Thyroid gland (tissue), 4 donors: ENCODE measurements around the gene RAB29. TPM values are rescaled to one million over a fixed set of nuclear protein-coding genes. Genes with fewer than 3 reads are reported as not detected.

ENCODE experiments used
- DNase-seq, 2 donors: peaks; one replicate each; pipeline ENCODE4 v3.0.0-alpha.2; 2019
- H3K27ac ChIP-seq, 3 donors: fragments of 200-600 bp; sonication (generic); 1 replicate in 2 of 3; 2 replicates in 1 of 3; pipeline ENCODE4 v1.5.1; 2016 to 2019; ENCODE audit warnings: mild to moderate bottlenecking in 1 of 3, moderate library complexity in 1 of 3
- H3K27me3 ChIP-seq: fragments of 200-600 bp; sonication (generic); one replicate; pipeline ENCODE4 v1.5.1; 2019
- H3K36me3 ChIP-seq, 2 donors: fragments of 200-600 bp; sonication (generic); one replicate each; pipeline ENCODE4 v1.5.1; 2016 to 2019
- H3K4me1 ChIP-seq, 2 donors: fragments of 200-600 bp; sonication (generic); one replicate each; pipeline ENCODE4 v1.5.1; 2017 to 2019
- H3K4me3 ChIP-seq, 3 donors: fragments of 200-600 bp; sonication (generic); replicated peaks in 1 of 3; 1 replicate in 2 of 3; 2 replicates in 1 of 3; pipeline ENCODE4 v1.5.1; 2016; ENCODE audit warnings: mild to moderate bottlenecking in 1 of 3
- H3K9me3 ChIP-seq: fragments of 200-600 bp; sonication (generic); one replicate; pipeline ENCODE4 v1.5.1; 2017
- POLR2A ChIP-seq, 2 donors: fragments of 450-650 bp; IDR thresholded peaks; one replicate each; pipeline ENCODE4 v1.6.1; 2017; ENCODE audit warnings: antibody characterized with exemption in 2 of 2, mild to moderate bottlenecking in 2 of 2, moderate library complexity in 1 of 2
- WGBS, 2 donors: methylation state at CpG; one replicate each; pipeline ENCODE4 v1.1.5; 2017; 5-methylcytosine and 5-hydroxymethylcytosine counted together
- intact Hi-C: fragments of 100-400 bp; cut with DNase I; formaldehyde crosslinking; loops from one replicate; pipeline ENCODE4 v1.15.1; 2023
- total RNA-seq, 4 donors: library from RNA; depleted of rRNA; stranded (reverse); fragments of >200 nt; gene quantifications; one replicate each; pipeline ENCODE4 v1.2.3, GENCODE V29; 2016
- TF ChIP-seq, protein P1 (sequence below), 6 experiments: fragments of 200-600 bp in 3 of 6; fragments of 450-650 bp in 3 of 6; sonication (generic) in 3 of 6; IDR thresholded peaks; one replicate each; pipeline ENCODE4 v1.5.1; 2016 to 2019; ENCODE audit warnings: antibody characterized with exemption in 6 of 6, mild to moderate bottlenecking in 2 of 6, inconsistent platforms in 1 of 6, moderate library complexity in 1 of 6

Gene RAB29
- total RNA-seq, 4 donors from 2014 or later: 52.4 to 78.1 (median 58.9) TPM

DNA sequence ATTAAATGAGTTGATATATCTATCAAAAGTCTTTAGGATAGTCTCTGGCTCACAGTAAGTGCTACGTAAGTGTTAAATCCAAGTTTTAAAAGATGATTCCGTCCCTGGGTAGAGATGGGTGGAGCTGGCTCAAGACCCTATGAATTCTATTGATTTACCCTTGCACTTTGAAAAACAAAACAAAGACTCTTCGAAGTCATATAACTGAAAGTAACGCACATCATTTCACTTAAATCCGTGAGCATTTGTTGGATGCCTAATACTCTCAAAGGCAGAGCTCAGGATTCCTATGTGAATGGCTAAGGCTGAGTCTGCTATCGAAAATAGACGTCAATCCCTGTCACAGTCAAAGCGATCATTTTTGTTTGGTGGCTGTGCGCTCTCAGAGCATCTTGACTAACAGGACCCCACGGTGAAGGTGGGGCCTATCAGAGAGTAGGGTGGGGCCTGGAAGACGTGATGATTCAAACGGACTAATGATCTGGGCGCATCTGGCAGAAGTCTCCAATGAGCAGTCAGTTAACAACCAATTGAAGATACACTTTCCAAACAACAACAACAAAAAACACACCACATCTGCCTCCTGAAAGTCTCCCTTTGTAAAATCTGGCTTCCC, 24.1 kb downstream of the RAB29 start:
- no peak for TF ChIP-seq POLR2A (IDR thresholded peaks at IDR 0.05)
- TF ChIP-seq, protein P1, sequence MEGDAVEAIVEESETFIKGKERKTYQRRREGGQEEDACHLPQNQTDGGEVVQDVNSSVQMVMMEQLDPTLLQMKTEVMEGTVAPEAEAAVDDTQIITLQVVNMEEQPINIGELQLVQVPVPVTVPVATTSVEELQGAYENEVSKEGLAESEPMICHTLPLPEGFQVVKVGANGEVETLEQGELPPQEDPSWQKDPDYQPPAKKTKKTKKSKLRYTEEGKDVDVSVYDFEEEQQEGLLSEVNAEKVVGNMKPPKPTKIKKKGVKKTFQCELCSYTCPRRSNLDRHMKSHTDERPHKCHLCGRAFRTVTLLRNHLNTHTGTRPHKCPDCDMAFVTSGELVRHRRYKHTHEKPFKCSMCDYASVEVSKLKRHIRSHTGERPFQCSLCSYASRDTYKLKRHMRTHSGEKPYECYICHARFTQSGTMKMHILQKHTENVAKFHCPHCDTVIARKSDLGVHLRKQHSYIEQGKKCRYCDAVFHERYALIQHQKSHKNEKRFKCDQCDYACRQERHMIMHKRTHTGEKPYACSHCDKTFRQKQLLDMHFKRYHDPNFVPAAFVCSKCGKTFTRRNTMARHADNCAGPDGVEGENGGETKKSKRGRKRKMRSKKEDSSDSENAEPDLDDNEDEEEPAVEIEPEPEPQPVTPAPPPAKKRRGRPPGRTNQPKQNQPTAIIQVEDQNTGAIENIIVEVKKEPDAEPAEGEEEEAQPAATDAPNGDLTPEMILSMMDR (IDR thresholded peaks at IDR 0.05): no peak
- Histone ChIP-seq H3K9me3 (no peaks in the 10 kb centered on the region), H3K27me3 (no peaks in the 10 kb centered on the region), H3K27ac (no peak overlapping the region), H3K4me1 (peaks cover 17 to 22% of the 10 kb centered on the region in 2 donors), H3K36me3 (no peaks in the 10 kb centered on the region), H3K4me3 (no peak overlapping the region)
- no peak for DNase-seq
- intact Hi-C loops: loop anchor here (10.0 kb wide), 1 partner anchor 64 kb away; the partner anchor contains the start of gene SLC41A1
- 82 to 87% methylated on average over 13 of the region's 13 CpGs for WGBS, 2 donors

DNA sequence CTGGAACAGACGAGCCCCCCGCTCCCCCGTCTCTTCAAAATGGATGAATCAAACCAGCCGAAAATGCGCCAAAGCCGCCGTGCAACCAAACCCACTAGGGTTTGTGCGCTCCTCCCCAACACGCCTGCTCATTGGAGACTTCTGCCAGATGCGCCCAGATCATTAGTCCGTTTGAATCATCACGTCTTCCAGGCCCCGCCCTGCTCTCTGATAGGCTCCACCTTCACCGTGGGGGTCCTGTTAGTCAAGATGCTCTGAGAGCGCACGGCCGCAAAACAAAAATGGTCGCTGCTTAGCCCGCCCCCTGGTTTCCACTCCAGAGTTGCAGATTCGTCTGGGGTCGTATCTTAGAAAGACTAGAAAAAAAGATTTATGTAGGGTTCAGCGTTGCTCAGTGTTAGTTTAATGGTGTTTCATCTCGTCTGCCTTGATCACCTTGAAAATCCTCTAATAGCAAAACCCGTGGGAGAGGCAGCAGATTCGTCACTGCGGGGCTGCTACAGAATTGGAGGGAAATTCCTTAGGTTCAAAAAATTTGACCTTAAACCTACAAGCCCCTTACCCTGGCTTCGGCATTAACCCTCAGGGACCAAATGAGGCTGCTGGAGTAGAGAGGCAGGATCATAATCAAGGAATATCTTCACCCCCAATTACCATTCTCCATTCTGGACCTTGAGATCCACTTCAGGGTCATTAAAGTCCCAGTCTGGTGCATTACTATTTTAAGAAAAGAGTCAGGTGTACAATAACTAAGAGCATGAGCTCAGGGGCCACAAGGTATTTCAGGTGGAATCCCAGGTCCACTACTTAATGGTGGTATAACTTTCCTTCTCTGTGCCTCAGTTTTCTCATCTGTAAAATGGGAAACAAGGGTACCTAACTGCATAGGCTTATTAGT, 24.9 kb downstream of the RAB29 start, which contains the start of gene NUCKS1:
Gene NUCKS1 (minus strand): TSS at position 45 of the 898 bp plus-strand sequence. CDS start 209 bp downstream, outside the sequence.
- Histone ChIP-seq H3K27me3 (no peaks in the 10 kb centered on the region), H3K36me3 (no peaks in the 10 kb centered on the region), H3K4me3 (peak within 1 kb of the TSS; percentile 57 to 94 (median 93)), H3K9me3 (no peaks in the 10 kb centered on the region), H3K27ac (peak within 1 kb of the TSS; percentile 96 to 99 (median 98)), H3K4me1 (peaks cover 24 to 30% of the 10 kb centered on the region in 2 donors)
- intact Hi-C loops: loop anchor here (10.0 kb wide), 1 partner anchor 64 kb away; the partner anchor contains the start of gene SLC41A1
- WGBS, 2 donors: 0 to 1% methylated on average over 20 to 21 of the region's 27 CpGs
- TF ChIP-seq, protein P1 (IDR thresholded peaks at IDR 0.05): peak in 1 of 6 experiments; percentile 5
- TF ChIP-seq POLR2A (IDR thresholded peaks at IDR 0.05): peak in 1 of 2 donors; percentile 40
- peak; percentile 100 for DNase-seq

DNA sequence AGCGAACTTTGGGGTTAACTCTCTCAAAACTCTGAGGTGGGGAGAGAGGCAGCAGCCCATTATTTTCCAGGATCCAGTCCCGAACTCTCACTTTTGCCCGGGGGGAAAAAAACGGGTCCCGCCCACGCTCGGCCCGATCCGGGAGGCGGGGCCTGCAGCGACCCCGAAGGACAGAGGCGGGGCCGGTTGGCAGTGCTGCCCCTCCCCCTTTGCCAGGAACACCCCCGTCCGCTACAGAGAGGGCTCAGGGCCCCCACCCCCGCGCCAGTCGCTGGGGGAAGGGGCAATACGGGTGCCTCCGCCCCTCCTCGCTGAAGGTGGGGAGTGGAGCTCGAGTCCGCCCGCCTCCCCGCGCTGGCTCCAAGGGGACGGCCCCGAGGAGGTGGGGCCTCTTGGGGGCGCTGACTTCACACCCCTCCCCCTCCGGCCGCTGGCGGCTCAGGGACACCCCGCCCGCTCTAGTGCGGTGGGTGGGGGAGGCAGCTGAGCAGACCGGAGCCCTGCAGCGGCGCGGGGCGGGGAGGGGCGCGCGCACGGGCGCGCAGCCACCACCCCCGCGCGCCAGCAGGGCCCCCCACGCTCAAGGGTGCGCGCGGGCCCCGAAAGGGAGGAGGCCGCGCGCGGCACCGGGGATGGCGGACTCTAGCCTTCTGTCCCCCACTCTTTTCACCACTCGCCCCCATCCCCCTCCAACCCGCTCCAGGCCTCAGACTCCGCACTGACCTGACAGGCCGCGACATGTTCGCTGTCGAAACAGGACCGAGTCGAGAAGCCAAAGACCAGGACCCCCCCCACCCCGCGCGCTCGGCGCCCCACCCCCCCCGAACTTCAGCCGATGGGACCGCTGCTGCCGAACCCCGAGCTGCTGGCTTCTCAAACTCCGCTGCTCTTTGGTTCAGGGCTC, 25.8 kb downstream of the RAB29 start:
- WGBS, 2 donors: 0% methylated on average over 3 to 6 of the region's 81 CpGs

More for the DNA sequence above, 25.8 kb downstream of the RAB29 start:
- Histone ChIP-seq H3K36me3 (no peaks in the 10 kb centered on the region), H3K4me3 (peak overlapping the region; percentile 57 to 94 (median 93)), H3K27ac (peak overlapping the region; percentile 96 to 99 (median 98)), H3K27me3 (no peaks in the 10 kb centered on the region), H3K9me3 (no peaks in the 10 kb centered on the region), H3K4me1 (peaks cover 32 to 33% of the 10 kb centered on the region in 2 donors)
- intact Hi-C loops: loop anchor here (10.0 kb wide), 1 partner anchor 65 kb away; the partner anchor contains the start of gene SLC41A1
- peak; percentile 95 to 97 for DNase-seq
- TF ChIP-seq, protein P1 (IDR thresholded peaks at IDR 0.05): no peak
- TF ChIP-seq POLR2A (IDR thresholded peaks at IDR 0.05): peak; percentile 72 to 83
